GM12891 (cell line): ENCODE results near the gene TRPM1. TPM values are rescaled to one million over a fixed set of nuclear protein-coding genes. Genes with fewer than 3 reads are reported as not detected.

Experiments
- DNase-seq: peaks from one replicate; pipeline ENCODE4 v3.0.0; 2011; ENCODE audit warnings: low spot score; ENCODE audit not compliant: insufficient read length
- FAIRE-seq: peaks from 2 replicates; lab custom pipeline; 2011; peaks lifted over from hg19 to GRCh38; lab: Jason Lieb, UNC
- PAX5 ChIP-seq: IDR thresholded peaks from 2 replicates; pipeline ENCODE4 v1.6.1; 2011; ENCODE audit warnings: low read length, moderate library complexity, mild to moderate bottlenecking; ENCODE audit not compliant: insufficient read depth, severe bottlenecking
- POLR2A ChIP-seq: IDR thresholded peaks from 2 replicates; pipeline ENCODE4 v1.6.1; 2011; ENCODE audit warnings: low read depth, low read length, control low read depth
- POLR2AphosphoS5 ChIP-seq: IDR thresholded peaks from 2 replicates; pipeline ENCODE4 v1.6.1; 2011; ENCODE audit warnings: low read depth, low read length, control low read depth
- POU2F2 ChIP-seq: IDR thresholded peaks from 2 replicates; pipeline ENCODE4 v1.6.1; 2011; ENCODE audit warnings: low read depth, mild to moderate bottlenecking, control low read depth, low read length, moderate library complexity
- SPI1 ChIP-seq: IDR thresholded peaks from 2 replicates; pipeline ENCODE4 v1.6.1; 2011; ENCODE audit warnings: low read depth, low read length, control low read depth
- TAF1 ChIP-seq: IDR thresholded peaks from 2 replicates; pipeline ENCODE4 v1.6.1; 2011; ENCODE audit warnings: low read depth, low read length, control low read depth
- polyA plus RNA-seq: library from polyadenylated mRNA; unstranded; fragments of >200 nt; gene quantifications from one replicate; pipeline ENCODE4 v1.2.1, GENCODE V29; 2012; ENCODE audit warnings: low read depth, missing spikeins, inconsistent platforms; ENCODE audit not compliant: missing spikeins

TRPM1 gene
- 0.04 TPM for polyA plus RNA-seq

DNA sequence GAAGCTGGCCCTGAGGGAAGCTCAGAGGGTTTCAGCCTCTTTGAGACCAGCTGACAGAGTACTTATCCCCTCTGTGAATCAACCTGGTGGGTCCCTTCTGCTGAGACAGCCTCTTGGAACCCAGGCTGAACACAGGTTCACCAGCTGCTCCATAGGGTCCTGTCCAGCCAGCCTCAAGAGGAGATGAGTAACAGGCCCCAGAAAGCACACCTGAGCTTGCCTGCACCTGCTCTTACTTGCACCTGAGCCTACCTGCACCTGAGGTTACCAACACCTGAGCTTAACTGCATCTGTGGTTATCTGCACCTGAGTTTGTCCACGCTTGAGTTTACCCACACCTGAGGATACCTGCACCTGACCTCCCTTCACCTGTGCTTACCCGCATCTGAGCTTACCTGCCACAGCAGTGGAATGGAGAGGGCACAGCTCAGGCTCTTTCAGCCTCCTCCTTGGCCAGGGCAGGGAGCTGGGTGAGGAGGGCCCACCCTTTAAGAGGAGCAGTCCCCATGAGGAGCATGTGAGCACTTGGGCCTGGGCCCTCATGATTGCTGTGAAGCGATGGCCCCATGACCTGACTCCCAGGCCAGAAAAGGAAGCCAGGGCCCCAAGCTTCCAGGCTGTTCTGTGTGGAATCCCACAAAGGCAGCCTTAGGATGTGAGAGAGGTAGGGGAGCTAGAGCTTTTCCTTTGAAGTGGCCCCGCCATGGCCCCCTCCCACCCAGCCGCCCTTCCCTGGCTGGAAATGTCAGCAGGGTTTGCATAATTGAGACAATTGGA lies at the start of gene TRPM1:
Gene TRPM1, minus strand, starts transcription at position 464 of the 777 bp plus-strand sequence. CDS start 20,370 bp downstream, outside the sequence.
- no peak for FAIRE-seq
- DNase-seq, result no peak
- TF ChIP-seq POU2F2 (no peak), POLR2A (no peak), POLR2AphosphoS5 (no peak), TAF1 (no peak), SPI1 (no peak), PAX5 (no peak)

DNA sequence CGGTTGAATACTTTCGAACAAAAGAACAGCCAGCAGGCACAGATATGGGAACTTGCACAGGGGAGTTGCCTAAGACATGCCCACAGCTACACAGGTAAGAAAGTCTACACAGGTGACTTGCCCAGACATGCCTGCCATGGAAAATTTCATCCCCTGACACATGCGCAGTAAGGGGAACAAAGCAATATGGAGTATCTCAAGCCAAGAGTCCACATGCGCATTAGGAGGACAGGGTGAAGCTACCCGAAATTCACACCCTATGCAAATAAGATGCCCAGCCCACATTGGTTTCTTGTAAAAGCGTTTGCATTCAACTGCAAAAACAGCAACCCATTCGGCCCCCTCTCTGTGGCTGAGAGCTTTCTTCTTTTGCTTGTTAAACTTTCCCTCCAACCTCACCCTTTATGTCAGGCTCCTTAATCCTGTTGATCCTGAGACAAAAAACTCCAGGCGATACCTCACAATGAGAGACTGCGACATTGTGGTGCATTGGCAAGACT lies 49.3 kb upstream of the TRPM1 start:
- DNase-seq (no peak), FAIRE-seq (no peak)
- TF ChIP-seq SPI1 (no peak), TAF1 (no peak), POLR2AphosphoS5 (no peak), POU2F2 (no peak), PAX5 (no peak), POLR2A (no peak)

DNA sequence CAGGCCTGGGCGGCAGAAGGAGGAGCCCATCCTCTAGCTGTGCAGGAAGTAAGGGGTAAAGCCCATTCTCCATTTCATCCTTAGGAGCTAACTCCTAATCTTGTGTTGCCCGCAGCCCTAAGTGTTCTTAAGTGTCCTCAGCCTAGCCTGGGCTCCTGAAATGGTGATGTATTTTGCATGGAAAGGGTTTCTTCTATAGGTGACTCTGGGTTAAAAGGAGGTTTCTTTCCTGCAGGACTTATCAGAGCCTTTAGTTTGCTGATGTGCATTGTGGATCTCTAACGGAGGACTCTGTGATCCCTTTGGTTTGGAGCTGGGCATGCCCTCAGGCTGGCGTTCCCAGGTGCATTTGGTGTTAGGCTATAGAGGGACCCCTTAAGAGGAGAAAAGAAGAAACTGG lies 48.5 kb upstream of the TRPM1 start:
- DNase-seq (no peak), FAIRE-seq (no peak)
- TF ChIP-seq POU2F2 (no peak), POLR2A (no peak), TAF1 (no peak), PAX5 (no peak), SPI1 (no peak), POLR2AphosphoS5 (no peak)

DNA sequence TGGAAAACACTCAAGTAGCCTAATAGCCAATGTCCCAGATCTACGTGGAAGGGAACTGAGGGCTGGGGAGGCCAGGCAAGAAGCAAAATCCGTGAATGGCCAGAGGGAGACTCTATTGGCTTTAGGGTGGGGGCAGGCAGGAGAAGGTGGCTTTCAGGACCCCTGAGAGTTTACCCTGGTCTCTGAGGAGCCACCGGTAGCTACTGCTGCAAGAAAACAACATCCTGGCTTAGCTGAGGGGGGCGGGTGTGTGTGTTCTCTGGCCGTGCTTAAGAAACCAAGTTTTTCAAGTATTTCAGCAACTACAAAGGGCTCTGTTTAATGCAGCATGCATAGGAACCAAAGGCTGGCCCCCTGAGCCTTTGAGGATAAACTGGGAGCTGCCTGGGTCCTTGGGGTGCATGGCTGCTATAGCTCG lies 47.6 kb upstream of the TRPM1 start:
- no peak for DNase-seq
- FAIRE-seq, result no peak
- TF ChIP-seq PAX5 (no peak), POU2F2 (no peak), POLR2A (no peak), POLR2AphosphoS5 (no peak), SPI1 (no peak), TAF1 (no peak)

DNA sequence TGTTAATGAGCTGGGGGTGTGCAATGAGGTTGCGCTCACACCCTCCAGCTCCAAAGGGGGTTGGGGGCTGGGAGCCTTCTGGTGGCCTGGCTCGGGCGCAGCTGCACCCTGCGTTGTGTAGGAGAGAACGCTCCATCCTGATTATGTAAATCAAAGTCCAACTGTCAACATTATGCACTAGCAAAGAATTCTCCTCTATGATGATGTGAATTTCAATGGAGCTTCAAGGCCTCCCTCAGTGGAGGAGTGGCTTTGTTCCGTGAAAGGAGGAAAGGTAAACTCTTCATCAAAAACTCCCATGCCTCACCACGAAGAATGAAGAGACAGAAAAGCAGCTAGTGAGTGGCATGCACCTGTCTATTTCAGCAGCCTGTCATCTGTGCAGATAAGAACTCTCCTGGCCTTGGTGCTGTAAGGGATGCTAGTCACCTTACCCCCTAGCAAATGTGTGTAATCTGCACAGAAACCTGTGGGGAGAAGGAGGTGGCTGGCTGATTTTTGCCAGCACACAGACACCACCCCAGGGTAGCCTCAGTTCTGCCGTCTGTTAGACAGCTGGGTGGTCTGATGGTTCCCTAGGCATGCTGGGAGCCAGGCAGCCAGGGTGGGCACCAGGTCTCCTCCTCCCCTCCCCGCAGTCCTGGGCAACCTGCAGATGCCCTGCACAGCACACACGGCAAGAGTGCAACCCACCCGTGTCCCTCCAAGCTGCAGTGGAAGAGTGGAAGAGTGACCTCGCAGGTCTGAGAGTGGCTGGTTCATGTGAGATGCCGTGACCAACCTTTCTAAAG lies 47.0 kb upstream of the TRPM1 start:
- DNase-seq, result no peak
- FAIRE-seq, result no peak
- TF ChIP-seq POLR2AphosphoS5 (no peak), SPI1 (no peak), PAX5 (no peak), TAF1 (no peak), POLR2A (no peak), POU2F2 (no peak)

DNA sequence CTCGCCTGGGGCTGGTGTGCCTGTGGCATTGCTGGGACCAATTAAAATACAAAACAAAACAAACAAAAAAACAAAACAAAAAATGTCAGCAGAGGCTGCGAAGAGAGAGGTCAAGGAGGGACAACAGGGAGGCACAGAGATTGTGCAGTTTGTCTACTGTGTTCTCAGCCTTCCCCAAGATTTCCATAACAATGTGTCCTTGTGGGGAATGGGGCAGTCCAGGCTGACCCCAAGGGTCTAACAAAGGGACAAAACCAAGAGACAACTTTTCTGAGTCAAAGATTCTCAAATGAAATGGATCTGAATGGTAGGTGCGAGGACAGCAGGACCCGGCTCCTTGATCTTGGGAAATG lies 46.4 kb upstream of the TRPM1 start:
- no peak for DNase-seq
- TF ChIP-seq TAF1, result no peak
- no peak for TF ChIP-seq SPI1
- TF ChIP-seq POLR2AphosphoS5, result no peak
- no peak for TF ChIP-seq POU2F2
- TF ChIP-seq POLR2A, result no peak
- TF ChIP-seq PAX5, result no peak
- no peak for FAIRE-seq

DNA sequence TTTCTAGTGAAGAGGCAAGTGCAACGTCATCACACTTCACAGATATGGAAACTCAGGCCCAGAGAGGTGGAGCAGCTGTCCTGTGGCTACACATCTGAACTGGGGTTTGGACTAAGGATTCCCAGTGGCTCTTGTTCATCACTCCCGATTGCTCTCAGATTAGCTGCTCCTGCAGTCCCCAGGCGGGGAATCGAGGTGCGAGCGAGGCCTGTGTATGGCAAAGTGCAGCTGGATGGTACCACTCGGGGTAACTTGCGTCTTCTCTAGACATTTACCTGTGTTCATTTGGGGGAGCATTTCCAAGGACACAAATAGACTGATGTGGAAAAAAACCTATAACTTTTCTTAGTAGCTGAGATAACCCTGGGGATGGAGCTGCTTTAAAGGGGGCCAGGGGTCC lies 45.9 kb upstream of the TRPM1 start:
- TF ChIP-seq POU2F2, result no peak
- TF ChIP-seq SPI1, result no peak
- no peak for TF ChIP-seq POLR2AphosphoS5
- no peak for TF ChIP-seq TAF1
- no peak for TF ChIP-seq POLR2A
- no peak for TF ChIP-seq PAX5
- DNase-seq (no peak), FAIRE-seq (no peak)

DNA sequence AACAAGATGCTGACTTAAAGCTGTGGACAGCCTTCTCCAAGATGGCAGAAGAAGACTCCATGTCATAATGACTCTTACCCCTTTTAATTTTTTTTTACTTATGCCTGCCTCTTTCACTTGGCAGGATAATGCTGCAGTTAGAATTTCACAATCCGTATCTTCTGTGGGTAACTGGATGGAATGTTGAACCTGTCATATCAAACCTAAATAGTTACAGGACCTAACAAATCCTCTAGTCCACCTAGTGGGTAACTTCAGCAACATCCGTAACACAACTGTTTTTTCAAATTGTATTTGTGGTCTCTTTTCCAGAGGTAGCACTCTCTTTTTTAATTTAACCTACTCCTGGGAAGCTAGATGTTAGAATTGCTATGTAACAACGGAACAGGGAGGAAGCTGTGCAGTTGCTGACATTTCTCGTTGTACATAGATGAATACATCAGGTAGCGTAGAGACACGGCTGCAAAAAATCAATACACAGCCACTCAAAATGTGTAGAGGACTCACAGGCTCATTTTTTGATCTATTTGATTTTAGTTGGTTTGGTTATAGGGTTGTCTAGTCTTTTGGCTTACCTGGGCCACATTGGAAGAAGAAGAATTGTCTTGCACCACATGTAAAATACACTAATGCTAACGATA lies 43.9 kb upstream of the TRPM1 start:
- TF ChIP-seq SPI1 (no peak), POLR2AphosphoS5 (no peak), PAX5 (no peak), POU2F2 (no peak), POLR2A (no peak), TAF1 (no peak)
- DNase-seq, result no peak
- FAIRE-seq, result no peak

DNA sequence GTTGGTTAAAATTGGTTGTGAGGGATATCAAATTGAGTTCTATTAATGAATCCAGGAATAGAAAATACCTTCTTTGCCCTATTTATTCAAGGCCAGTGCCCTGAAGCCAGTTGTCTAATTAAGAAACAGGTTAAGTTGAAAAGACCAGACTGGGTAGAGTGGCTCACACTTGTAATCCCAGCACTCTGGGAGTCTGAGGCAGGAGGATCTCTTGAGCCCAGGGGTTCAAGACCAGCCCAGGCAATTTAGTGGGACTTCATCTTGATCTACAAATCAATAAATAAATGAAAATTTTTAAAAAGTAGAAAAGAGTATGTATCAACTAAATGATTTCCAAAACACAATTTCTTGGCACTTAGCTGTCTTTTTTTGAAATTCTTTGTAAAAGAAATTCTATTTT lies 40.3 kb upstream of the TRPM1 start:
- FAIRE-seq, result no peak
- TF ChIP-seq SPI1, result no peak
- no peak for TF ChIP-seq POU2F2
- TF ChIP-seq PAX5, result no peak
- TF ChIP-seq POLR2A, result no peak
- no peak for TF ChIP-seq TAF1
- TF ChIP-seq POLR2AphosphoS5, result no peak

More for the DNA sequence above, 40.3 kb upstream of the TRPM1 start:
- DNase-seq, result no peak
